Breast epithelium (tissue), 3 donors: Measurements from ENCODE around the gene BRI3.

Experiments
- POLR2A ChIP-seq: fragments of 450-650 bp; IDR thresholded peaks from one replicate; pipeline ENCODE4 v1.6.1; 2016; ENCODE audit warnings: antibody characterized with exemption, mild to moderate bottlenecking, moderate library complexity
- POLR2AphosphoS5 ChIP-seq, 3 donors: sonication (generic); formaldehyde crosslinking; IDR thresholded peaks; one replicate each; pipeline ENCODE4 v1.6.1; 2017; ENCODE audit warnings: antibody characterized with exemption in 3 of 3
- TF ChIP-seq, protein P1 (sequence below), 3 donors: fragments of 450-650 bp; IDR thresholded peaks; one replicate each; pipeline ENCODE4 v1.5.1; 2016 to 2017; ENCODE audit warnings: antibody characterized with exemption in 3 of 3, mild to moderate bottlenecking in 3 of 3, moderate library complexity in 3 of 3

DNA sequence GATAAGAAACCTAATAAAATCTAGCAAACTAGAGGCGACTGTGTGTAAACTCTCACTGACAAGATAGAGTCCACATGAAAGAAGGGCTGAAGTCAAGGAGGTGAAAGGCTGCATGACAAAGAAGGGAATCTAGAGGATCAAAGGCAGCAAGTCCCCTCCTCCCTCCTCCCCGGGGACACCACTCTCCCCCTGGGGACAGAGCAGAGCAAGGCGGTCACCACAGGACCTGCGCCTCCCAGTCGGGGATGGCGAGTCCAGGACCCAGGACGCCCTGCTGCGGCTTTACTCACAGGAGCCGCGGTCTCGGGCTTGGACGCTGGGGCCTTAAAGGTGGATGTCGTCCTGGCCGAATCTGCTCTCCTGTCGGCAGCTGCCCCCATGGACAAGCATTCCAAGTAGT, 22.4 kb downstream of the BRI3 start:
- TF ChIP-seq, protein P1, sequence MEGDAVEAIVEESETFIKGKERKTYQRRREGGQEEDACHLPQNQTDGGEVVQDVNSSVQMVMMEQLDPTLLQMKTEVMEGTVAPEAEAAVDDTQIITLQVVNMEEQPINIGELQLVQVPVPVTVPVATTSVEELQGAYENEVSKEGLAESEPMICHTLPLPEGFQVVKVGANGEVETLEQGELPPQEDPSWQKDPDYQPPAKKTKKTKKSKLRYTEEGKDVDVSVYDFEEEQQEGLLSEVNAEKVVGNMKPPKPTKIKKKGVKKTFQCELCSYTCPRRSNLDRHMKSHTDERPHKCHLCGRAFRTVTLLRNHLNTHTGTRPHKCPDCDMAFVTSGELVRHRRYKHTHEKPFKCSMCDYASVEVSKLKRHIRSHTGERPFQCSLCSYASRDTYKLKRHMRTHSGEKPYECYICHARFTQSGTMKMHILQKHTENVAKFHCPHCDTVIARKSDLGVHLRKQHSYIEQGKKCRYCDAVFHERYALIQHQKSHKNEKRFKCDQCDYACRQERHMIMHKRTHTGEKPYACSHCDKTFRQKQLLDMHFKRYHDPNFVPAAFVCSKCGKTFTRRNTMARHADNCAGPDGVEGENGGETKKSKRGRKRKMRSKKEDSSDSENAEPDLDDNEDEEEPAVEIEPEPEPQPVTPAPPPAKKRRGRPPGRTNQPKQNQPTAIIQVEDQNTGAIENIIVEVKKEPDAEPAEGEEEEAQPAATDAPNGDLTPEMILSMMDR (IDR thresholded peaks at IDR 0.05): no peak
- TF ChIP-seq POLR2A (no peak), POLR2AphosphoS5 (IDR thresholded peaks at IDR 0.05) (no peak)
